ENCODE results near the gene CAPZA3.

DNA sequence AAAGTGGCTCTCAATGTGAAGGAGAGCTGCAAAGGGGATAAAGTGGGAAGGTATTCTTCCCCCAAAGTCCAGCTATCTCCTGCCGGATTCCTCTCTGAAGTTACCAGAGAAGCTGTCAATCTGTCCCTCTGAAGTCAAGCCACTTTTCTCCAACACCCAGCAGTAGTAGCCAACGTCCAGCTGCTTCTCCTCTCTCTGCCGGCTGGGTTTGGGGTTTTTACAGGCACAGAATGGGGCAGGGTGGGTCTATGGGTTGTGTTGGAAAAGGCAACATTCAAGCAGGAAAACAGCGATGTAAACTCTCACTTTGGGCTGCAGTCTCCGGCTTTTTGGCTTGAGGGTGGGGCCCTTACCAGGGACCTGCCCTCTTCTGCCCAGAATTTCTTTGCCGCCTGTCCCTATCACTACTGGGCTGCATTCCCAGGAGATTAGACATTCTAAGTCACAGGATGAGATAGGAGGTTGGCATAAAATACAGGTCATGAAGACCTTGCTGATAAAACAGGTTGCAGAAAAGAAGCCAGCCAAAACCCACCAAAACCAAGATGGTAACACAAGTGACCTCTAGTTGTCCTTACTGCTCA, 16.3 kb downstream of the CAPZA3 start:
- no peak for TF ChIP-seq EED (IDR thresholded peaks at IDR 0.05; ENCODE audit: low read depth)
- TF ChIP-seq SP1 (IDR thresholded peaks at IDR 0.05; ENCODE audit: low read depth, low read length) = no peak
- TF ChIP-seq, protein P1, sequence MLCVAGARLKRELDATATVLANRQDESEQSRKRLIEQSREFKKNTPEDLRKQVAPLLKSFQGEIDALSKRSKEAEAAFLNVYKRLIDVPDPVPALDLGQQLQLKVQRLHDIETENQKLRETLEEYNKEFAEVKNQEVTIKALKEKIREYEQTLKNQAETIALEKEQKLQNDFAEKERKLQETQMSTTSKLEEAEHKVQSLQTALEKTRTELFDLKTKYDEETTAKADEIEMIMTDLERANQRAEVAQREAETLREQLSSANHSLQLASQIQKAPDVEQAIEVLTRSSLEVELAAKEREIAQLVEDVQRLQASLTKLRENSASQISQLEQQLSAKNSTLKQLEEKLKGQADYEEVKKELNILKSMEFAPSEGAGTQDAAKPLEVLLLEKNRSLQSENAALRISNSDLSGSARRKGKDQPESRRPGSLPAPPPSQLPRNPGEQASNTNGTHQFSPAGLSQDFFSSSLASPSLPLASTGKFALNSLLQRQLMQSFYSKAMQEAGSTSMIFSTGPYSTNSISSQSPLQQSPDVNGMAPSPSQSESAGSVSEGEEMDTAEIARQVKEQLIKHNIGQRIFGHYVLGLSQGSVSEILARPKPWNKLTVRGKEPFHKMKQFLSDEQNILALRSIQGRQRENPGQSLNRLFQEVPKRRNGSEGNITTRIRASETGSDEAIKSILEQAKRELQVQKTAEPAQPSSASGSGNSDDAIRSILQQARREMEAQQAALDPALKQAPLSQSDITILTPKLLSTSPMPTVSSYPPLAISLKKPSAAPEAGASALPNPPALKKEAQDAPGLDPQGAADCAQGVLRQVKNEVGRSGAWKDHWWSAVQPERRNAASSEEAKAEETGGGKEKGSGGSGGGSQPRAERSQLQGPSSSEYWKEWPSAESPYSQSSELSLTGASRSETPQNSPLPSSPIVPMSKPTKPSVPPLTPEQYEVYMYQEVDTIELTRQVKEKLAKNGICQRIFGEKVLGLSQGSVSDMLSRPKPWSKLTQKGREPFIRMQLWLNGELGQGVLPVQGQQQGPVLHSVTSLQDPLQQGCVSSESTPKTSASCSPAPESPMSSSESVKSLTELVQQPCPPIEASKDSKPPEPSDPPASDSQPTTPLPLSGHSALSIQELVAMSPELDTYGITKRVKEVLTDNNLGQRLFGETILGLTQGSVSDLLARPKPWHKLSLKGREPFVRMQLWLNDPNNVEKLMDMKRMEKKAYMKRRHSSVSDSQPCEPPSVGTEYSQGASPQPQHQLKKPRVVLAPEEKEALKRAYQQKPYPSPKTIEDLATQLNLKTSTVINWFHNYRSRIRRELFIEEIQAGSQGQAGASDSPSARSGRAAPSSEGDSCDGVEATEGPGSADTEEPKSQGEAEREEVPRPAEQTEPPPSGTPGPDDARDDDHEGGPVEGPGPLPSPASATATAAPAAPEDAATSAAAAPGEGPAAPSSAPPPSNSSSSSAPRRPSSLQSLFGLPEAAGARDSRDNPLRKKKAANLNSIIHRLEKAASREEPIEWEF (IDR thresholded peaks at IDR 0.05; ENCODE audit: insufficient replicate concordance, low read depth, low read length) = no peak
- TF ChIP-seq POLR2A (IDR thresholded peaks at IDR 0.05; ENCODE audit: low read depth, low read length) = no peak
- TF ChIP-seq CHD2 (IDR thresholded peaks at IDR 0.05; ENCODE audit: borderline replicate concordance, low read depth, low read length) = no peak
- TF ChIP-seq, protein P2, sequence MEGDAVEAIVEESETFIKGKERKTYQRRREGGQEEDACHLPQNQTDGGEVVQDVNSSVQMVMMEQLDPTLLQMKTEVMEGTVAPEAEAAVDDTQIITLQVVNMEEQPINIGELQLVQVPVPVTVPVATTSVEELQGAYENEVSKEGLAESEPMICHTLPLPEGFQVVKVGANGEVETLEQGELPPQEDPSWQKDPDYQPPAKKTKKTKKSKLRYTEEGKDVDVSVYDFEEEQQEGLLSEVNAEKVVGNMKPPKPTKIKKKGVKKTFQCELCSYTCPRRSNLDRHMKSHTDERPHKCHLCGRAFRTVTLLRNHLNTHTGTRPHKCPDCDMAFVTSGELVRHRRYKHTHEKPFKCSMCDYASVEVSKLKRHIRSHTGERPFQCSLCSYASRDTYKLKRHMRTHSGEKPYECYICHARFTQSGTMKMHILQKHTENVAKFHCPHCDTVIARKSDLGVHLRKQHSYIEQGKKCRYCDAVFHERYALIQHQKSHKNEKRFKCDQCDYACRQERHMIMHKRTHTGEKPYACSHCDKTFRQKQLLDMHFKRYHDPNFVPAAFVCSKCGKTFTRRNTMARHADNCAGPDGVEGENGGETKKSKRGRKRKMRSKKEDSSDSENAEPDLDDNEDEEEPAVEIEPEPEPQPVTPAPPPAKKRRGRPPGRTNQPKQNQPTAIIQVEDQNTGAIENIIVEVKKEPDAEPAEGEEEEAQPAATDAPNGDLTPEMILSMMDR (IDR thresholded peaks at IDR 0.05 in 2 of 3, conservative IDR thresholded peaks at IDR 0.05 in 1 of 3; ENCODE audit: control insufficient read depth in 2 of 3, extremely low read depth in 1 of 3, insufficient read depth in 1 of 3, low read depth in 3 of 3, low read length in 3 of 3) = no peak
- TF ChIP-seq ATF7 (IDR thresholded peaks at IDR 0.05; ENCODE audit: low read depth) = no peak
- no peak for TF ChIP-seq EZH2 (IDR thresholded peaks at IDR 0.05; ENCODE audit: borderline replicate concordance, control insufficient read depth, low read depth, low read length)
- no peak for TF ChIP-seq TARDBP (IDR thresholded peaks at IDR 0.05; ENCODE audit: borderline replicate concordance)
- no peak for TF ChIP-seq ZNF592 (IDR thresholded peaks at IDR 0.05)

Measured in GM12878 (cell line).